B cell (primary cell): Measurements from ENCODE around the gene MT3. TPM values are rescaled to one million over a fixed set of nuclear protein-coding genes. Genes with fewer than 3 reads are reported as not detected.

Experiments used
- ATAC-seq: fragments of 200-7000 bp; cut with Tn5 transposase; one replicate; pipeline ENCODE4 v1.10.0; 2021; ENCODE audit warnings: low read depth, mild to moderate bottlenecking, moderate number of reproducible peaks, moderate library complexity
- CTCF ChIA-PET: fragments of 350-600 bp; sonication (Branson Sonifier 250); formaldehyde crosslinking; loops from one replicate; lab custom pipeline; 2021; ENCODE audit warnings: antibody characterized with exemption, inconsistent platforms; lab: Charles Lee
- POLR2A ChIA-PET: fragments of 350-600 bp; sonication (Branson Sonifier 250); formaldehyde crosslinking; loops from one replicate; lab custom pipeline; 2021; ENCODE audit warnings: antibody characterized with exemption; lab: Charles Lee
- DNase-seq: peaks from one replicate; pipeline ENCODE4 v3.0.0; 2013
- H2AFZ ChIP-seq: 2 replicates; pipeline ENCODE4 v1.6.1; 2012; ENCODE audit warnings: mild to moderate bottlenecking, low read depth, low read length; ENCODE audit not compliant: insufficient read depth, poor library complexity, severe bottlenecking
- H3K27ac ChIP-seq, 2 donors: 1 replicate in 1 of 2; 2 replicates in 1 of 2; pipeline ENCODE4 v1.5.1; 2012 to 2013; ENCODE audit warnings: low read length in 2 of 2, mild to moderate bottlenecking in 2 of 2, moderate library complexity in 1 of 2
- H3K27me3 ChIP-seq, 4 experiments: fragments of 200-600 bp in 1 of 4; sonication (generic) in 1 of 4; replicated peaks in 1 of 4; 1 replicate in 2 of 4; 2 replicates in 2 of 4; pipeline versions ENCODE4 v1.6.1 to v1.7.0; 2013 to 2016; ENCODE audit warnings: low read length in 3 of 4, mild to moderate bottlenecking in 2 of 4, mixed read lengths in 1 of 4, moderate library complexity in 1 of 4; ENCODE audit not compliant: insufficient read depth in 4 of 4, control insufficient read depth in 3 of 4; ENCODE audit errors: control extremely low read depth in 1 of 4
- H3K36me3 ChIP-seq, 2 experiments: replicated peaks in 1 of 2; 1 replicate in 1 of 2; 2 replicates in 1 of 2; pipeline versions ENCODE4 v1.6.1 to v1.7.1; 2013; ENCODE audit warnings: low read length in 1 of 2; ENCODE audit not compliant: insufficient read depth in 2 of 2, control insufficient read depth in 1 of 2; ENCODE audit errors: control extremely low read depth in 1 of 2, extremely low read depth in 1 of 2
- H3K4me1 ChIP-seq, 2 donors: fragments of 200-600 bp in 1 of 2; sonication (generic) in 1 of 2; 1 replicate in 1 of 2; 2 replicates in 1 of 2; pipeline versions ENCODE4 v1.5.1 to v1.6.1; 2013 to 2017; ENCODE audit warnings: low read length in 2 of 2; ENCODE audit not compliant: control insufficient read depth in 2 of 2, insufficient read depth in 2 of 2
- H3K4me2 ChIP-seq: replicated peaks from 2 replicates; pipeline ENCODE3; 2012; ENCODE audit warnings: mild to moderate bottlenecking, low read depth, low read length; ENCODE audit not compliant: poor library complexity, severe bottlenecking
- H3K4me3 ChIP-seq, 5 experiments: fragments of 200-600 bp in 1 of 5; sonication (generic) in 1 of 5; 1 replicate in 3 of 5; 2 replicates in 2 of 5; pipeline versions ENCODE4 v1.5.1 to v1.7.0; 2011 to 2016; ENCODE audit warnings: low read length in 4 of 5, mild to moderate bottlenecking in 4 of 5, low read depth in 2 of 5, control low read depth in 1 of 5, moderate library complexity in 1 of 5; ENCODE audit not compliant: insufficient read depth in 1 of 5; ENCODE audit errors: control extremely low read depth in 1 of 5, extremely low read depth in 1 of 5
- H3K79me2 ChIP-seq: fragments of 200-600 bp; sonication (generic); one replicate; pipeline ENCODE4 v1.6.0; 2016; ENCODE audit warnings: low read length; ENCODE audit not compliant: control insufficient read depth, insufficient read depth
- H3K9ac ChIP-seq: fragments of 200-600 bp; sonication (generic); 2 replicates; pipeline ENCODE4 v1.6.1; 2017; ENCODE audit warnings: mild to moderate bottlenecking, low read length, moderate library complexity
- H3K9me3 ChIP-seq, 3 donors: one replicate each; pipeline versions ENCODE4 v1.6.1 to v1.7.1; 2013; ENCODE audit warnings: low read length in 2 of 3; ENCODE audit not compliant: control insufficient read depth in 2 of 3, insufficient read depth in 1 of 3; ENCODE audit errors: control extremely low read depth in 1 of 3
- H4K20me1 ChIP-seq: 2 replicates; pipeline ENCODE4 v1.6.0; 2012; ENCODE audit warnings: mild to moderate bottlenecking, low read length; ENCODE audit not compliant: insufficient read depth, control insufficient read depth, poor library complexity, severe bottlenecking
- H3K27ac Mint-ChIP-seq: one replicate; pipeline ENCODE4 v1.8.0; 2021; ENCODE audit warnings: mixed read lengths
- H3K27me3 Mint-ChIP-seq: one replicate; pipeline ENCODE4 v1.8.0; 2021; ENCODE audit warnings: mixed read lengths
- H3K4me1 Mint-ChIP-seq: one replicate; pipeline ENCODE4 v1.8.0; 2021; ENCODE audit warnings: mixed read lengths
- H3K4me3 Mint-ChIP-seq: one replicate; pipeline ENCODE4 v1.8.0; 2021; ENCODE audit warnings: mixed read lengths
- H3K9me3 Mint-ChIP-seq: one replicate; pipeline ENCODE4 v1.8.0; 2022; ENCODE audit warnings: mixed read lengths; ENCODE audit not compliant: insufficient read depth
- CTCF ChIP-seq: fragments of 200-600 bp; IDR thresholded peaks from one replicate; pipeline ENCODE4 v1.8.0; 2022; ENCODE audit warnings: antibody characterized with exemption, mild to moderate bottlenecking
- EZH2 ChIP-seq: IDR thresholded peaks from 2 replicates; pipeline ENCODE4 v1.6.1; 2012; ENCODE audit warnings: borderline replicate concordance, low read depth, mild to moderate bottlenecking, moderate library complexity, low read length; ENCODE audit not compliant: insufficient read depth, poor library complexity, severe bottlenecking
- WGBS: methylation state at CpG from one replicate; pipeline ENCODE4 v1.1.5; 2013; ENCODE audit warnings: missing lambda C conversion rate; ENCODE audit not compliant: insufficient coverage; 5-methylcytosine and 5-hydroxymethylcytosine counted together
- intact Hi-C: fragments of 100-400 bp; cut with micrococcal nuclease; formaldehyde crosslinking; loops from one replicate; pipeline ENCODE4 v1.10.0; 2022
- polyA plus RNA-seq: library from polyadenylated mRNA; depleted of rRNA; stranded (reverse); fragments of >200 nt; gene quantifications from 2 replicates; pipeline ENCODE4 v1.2.3, GENCODE V29; 2012
- total RNA-seq, 2 donors: library from RNA; stranded (reverse); fragments of 120-200 nt in 1 of 2; gene quantifications; 1 replicate in 1 of 2; 2 replicates in 1 of 2; pipeline versions ENCODE4 v1.2.3 to v1.2.4, GENCODE V29; 2013 to 2022

The MT3 gene
- total and polyA plus RNA-seq, 2 donors (not counting 1 experiment from before 2014, with no cell fraction given): not detected

- Histone ChIP-seq H3K9me3 (peaks cover 0 to 7% (median 0%) of the 10 kb centered on the region in 3 donors), H4K20me1 (no peaks in the 10 kb centered on the region), H3K79me2 (no peaks in the 10 kb centered on the region), H3K4me2 (no peak overlapping the region), H3K4me1 (peaks cover 27 to 41% of the 10 kb centered on the region in 2 donors), H2AFZ (no peak overlapping the region), H3K9ac (no peak overlapping the region), H3K27me3 (peaks cover 0 to 72% (median 31%) of the 10 kb centered on the region in 4 experiments), H3K4me3 (no peak overlapping the region), H3K36me3 (no peaks in the 10 kb centered on the region), H3K27ac (no peak overlapping the region)
- ATAC-seq (no peak), DNase-seq (no peak)
- Mint-ChIP-seq H3K27me3 (peaks cover 74% of the 10 kb centered on the region), H3K27ac (no peak overlapping the region), H3K4me3 (no peak overlapping the region), H3K4me1 (peaks cover 31% of the 10 kb centered on the region), H3K9me3 (no peaks in the 10 kb centered on the region)
- intact Hi-C loops: loop anchor here (10.0 kb wide), 1 partner anchor 46 kb away; the partner anchor contains the start of gene MT1X
- CTCF ChIA-PET: no interaction called here
- no CpG with 5 or more reads among the region's 1 CpG for WGBS
- POLR2A ChIA-PET: interaction anchor here (0.6 kb wide), 1 partner anchor 449 kb away, joined by 3 read pairs; no protein-coding TSS in a partner anchor
- TF ChIP-seq CTCF (no peak), EZH2 (no peak)
Measured at GRCh38 chr16:56639045-56639444, 49.7 kb downstream of the MT3 start.

DNA sequence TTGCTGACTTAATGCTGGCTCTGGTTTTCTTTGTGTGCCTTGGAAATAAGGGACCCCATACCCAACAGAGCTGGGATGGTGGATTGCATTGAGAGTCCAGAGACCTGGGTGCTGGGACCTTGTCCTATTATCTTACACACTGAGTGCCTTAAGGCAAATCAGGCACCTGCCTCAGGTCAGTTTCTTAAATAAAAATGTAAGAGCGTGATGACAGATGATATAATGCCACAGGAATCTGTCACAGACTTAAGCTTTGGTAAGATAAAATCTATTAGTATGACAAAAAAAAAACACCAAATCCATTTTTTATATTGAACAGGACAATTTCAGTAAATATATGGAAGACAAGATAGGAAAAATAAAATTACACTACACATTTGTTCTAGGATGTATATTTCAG is 50.7 kb downstream of the MT3 start:
- Histone ChIP-seq H3K4me1 (peaks cover 21 to 37% of the 10 kb centered on the region in 2 donors), H3K4me3 (no peak overlapping the region), H3K36me3 (no peaks in the 10 kb centered on the region), H2AFZ (no peak overlapping the region), H3K27me3 (peaks cover 0 to 71% (median 24%) of the 10 kb centered on the region in 4 experiments), H3K4me2 (no peak overlapping the region), H3K9ac (no peak overlapping the region), H3K79me2 (no peaks in the 10 kb centered on the region), H4K20me1 (no peaks in the 10 kb centered on the region), H3K27ac (no peak overlapping the region), H3K9me3 (peaks cover 0 to 4% (median 0%) of the 10 kb centered on the region in 3 donors)
- TF ChIP-seq EZH2: no peak
- no peak for TF ChIP-seq CTCF
- CTCF ChIA-PET: no interaction called here
- ATAC-seq: no peak
- Mint-ChIP-seq H3K4me1 (peaks cover 29% of the 10 kb centered on the region), H3K27ac (no peak overlapping the region), H3K4me3 (no peak overlapping the region), H3K27me3 (peaks cover 74% of the 10 kb centered on the region), H3K9me3 (no peaks in the 10 kb centered on the region)
- no peak for DNase-seq
- intact Hi-C loops: no loop called here
- POLR2A ChIA-PET: no interaction called here
- no CpG with 5 or more reads among the region's 1 CpG for WGBS

Other genes starting within 250 kb of the MT3 start
- gene AMFR, start 164.0 kb upstream of the MT3 start, total RNA-seq: 225 and 234 TPM in 2 replicates
- 118 and 165 TPM in 2 replicates for gene AMFR, start 164.0 kb upstream of the MT3 start, polyA plus RNA-seq
- gene NUDT21, start 138.2 kb upstream of the MT3 start, total RNA-seq: 85.5 and 89.4 TPM in 2 replicates
- 25.0 and 27.3 TPM in 2 replicates for gene NUDT21, start 138.2 kb upstream of the MT3 start, polyA plus RNA-seq
- 28.7 and 30.9 TPM in 2 replicates for gene OGFOD1, start 138.0 kb upstream of the MT3 start, total RNA-seq
- gene OGFOD1, start 138.0 kb upstream of the MT3 start, polyA plus RNA-seq: 6.0 and 8.4 TPM in 2 replicates
- gene BBS2, start 69.5 kb upstream of the MT3 start, total RNA-seq: 63.4 and 69.6 TPM in 2 replicates
- 49.4 and 70.8 TPM in 2 replicates for gene BBS2, start 69.5 kb upstream of the MT3 start, polyA plus RNA-seq
- gene MT4, start 24.5 kb upstream of the MT3 start, total RNA-seq: not detected in 2 replicates
- gene MT4, start 24.5 kb upstream of the MT3 start, polyA plus RNA-seq: not detected in 2 replicates
- 6.7 and 14.4 TPM in 2 replicates for gene MT2A, start 19.1 kb downstream of the MT3 start, total RNA-seq
- gene MT2A, start 19.1 kb downstream of the MT3 start, polyA plus RNA-seq: 1.1 and 3.1 TPM in 2 replicates
- gene MT1E, start 36.3 kb downstream of the MT3 start, total RNA-seq: not detected in 2 replicates
- gene MT1E, start 36.3 kb downstream of the MT3 start, polyA plus RNA-seq: 0.32 and 3.1 TPM in 2 replicates
- gene MT1M, start 43.1 kb downstream of the MT3 start, total RNA-seq: not detected in 2 replicates
- gene MT1M, start 43.1 kb downstream of the MT3 start, polyA plus RNA-seq: not detected in 2 replicates
- gene MT1A, start 49.1 kb downstream of the MT3 start, total RNA-seq: not detected in 2 replicates
- not detected in 2 replicates for gene MT1A, start 49.1 kb downstream of the MT3 start, polyA plus RNA-seq
- gene MT1B, start 62.4 kb downstream of the MT3 start, total RNA-seq: not detected in 2 replicates
- gene MT1B, start 62.4 kb downstream of the MT3 start, polyA plus RNA-seq: not detected in 2 replicates
- 4.3 and 7.6 TPM in 2 replicates for gene MT1F, start 68.4 kb downstream of the MT3 start, total RNA-seq
- gene MT1F, start 68.4 kb downstream of the MT3 start, polyA plus RNA-seq: 2.2 and 5.3 TPM in 2 replicates
- gene MT1G, start 78.5 kb downstream of the MT3 start, total RNA-seq: not detected in 2 replicates
- gene MT1G, start 78.5 kb downstream of the MT3 start, polyA plus RNA-seq: not detected in 2 replicates
- gene MT1H, start 80.3 kb downstream of the MT3 start, total RNA-seq: not detected in 2 replicates
- not detected in 2 replicates for gene MT1H, start 80.3 kb downstream of the MT3 start, polyA plus RNA-seq
- 13.0 and 17.2 TPM in 2 replicates for gene MT1X, start 92.9 kb downstream of the MT3 start, total RNA-seq
- 8.0 and 9.1 TPM in 2 replicates for gene MT1X, start 92.9 kb downstream of the MT3 start, polyA plus RNA-seq
- 64.6 and 67.1 TPM in 2 replicates for gene NUP93, start 140.6 kb downstream of the MT3 start, total RNA-seq
- 23.6 and 30.4 TPM in 2 replicates for gene NUP93, start 140.6 kb downstream of the MT3 start, polyA plus RNA-seq